Measurements from ENCODE around the gene C17orf107. TPM values are rescaled to one million over a fixed set of nuclear protein-coding genes. Genes with fewer than 3 reads are reported as not detected.

C17orf107 gene
- polyA plus RNA-seq, 1 donor from 2014 or later, result 0.45 TPM

DNA sequence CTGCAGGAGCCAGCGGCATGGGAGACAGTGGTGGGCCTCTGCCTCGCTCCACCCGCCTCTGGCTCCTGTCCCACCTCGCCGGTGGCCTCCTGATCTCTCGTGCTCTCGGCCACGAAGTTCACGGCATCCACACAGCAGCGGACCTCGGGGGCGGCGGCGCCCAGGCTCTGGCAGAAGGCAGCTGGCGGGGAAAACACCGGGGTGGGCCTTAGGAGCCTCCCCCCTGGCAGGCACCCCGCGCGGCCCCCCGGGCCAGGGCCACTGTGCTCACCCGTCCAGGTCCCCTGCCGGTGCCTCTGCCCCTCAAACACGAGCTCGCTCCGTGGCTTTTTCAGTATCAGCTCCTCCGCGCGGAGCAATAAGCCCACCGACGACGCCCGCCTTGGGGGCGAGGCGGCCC, 409 bp upstream of the C17orf107 start:
- Histone ChIP-seq H3K27me3 (ENCODE audit: insufficient read depth, low read depth, low read length) (no peaks in the 10 kb centered on the region), H3K4me2 (ENCODE audit: low read length) (no peak overlapping the region), H3K9me2 (ENCODE audit: insufficient read depth, low read length) (no peaks in the 10 kb centered on the region), H3K79me2 (replicated peaks; ENCODE audit: insufficient read depth, low read length) (no peaks in the 10 kb centered on the region), H3K27ac (ENCODE audit: low read length) (no peak overlapping the region), H3F3A (ENCODE audit: insufficient read depth, low read length, poor library complexity, severe bottlenecking) (no peaks in the 10 kb centered on the region), H3K9me3 (ENCODE audit: low read length) (no peaks in the 10 kb centered on the region), H3K4me3 (ENCODE audit: low read length) (no peak overlapping the region), H3K36me3 (ENCODE audit: insufficient read depth, low read length) (no peaks in the 10 kb centered on the region), H2AFZ (ENCODE audit: low read depth, low read length) (no peak overlapping the region), H3K9ac (ENCODE audit: low read length) (no peak overlapping the region), H4K20me1 (ENCODE audit: insufficient read depth) (no peaks in the 10 kb centered on the region)
- no peak for TF ChIP-seq RAD21 (conservative IDR thresholded peaks at IDR 0.05)
- TF ChIP-seq SMC3 (conservative IDR thresholded peaks at IDR 0.05; ENCODE audit: poor library complexity), result no peak
- TF ChIP-seq, protein P1, sequence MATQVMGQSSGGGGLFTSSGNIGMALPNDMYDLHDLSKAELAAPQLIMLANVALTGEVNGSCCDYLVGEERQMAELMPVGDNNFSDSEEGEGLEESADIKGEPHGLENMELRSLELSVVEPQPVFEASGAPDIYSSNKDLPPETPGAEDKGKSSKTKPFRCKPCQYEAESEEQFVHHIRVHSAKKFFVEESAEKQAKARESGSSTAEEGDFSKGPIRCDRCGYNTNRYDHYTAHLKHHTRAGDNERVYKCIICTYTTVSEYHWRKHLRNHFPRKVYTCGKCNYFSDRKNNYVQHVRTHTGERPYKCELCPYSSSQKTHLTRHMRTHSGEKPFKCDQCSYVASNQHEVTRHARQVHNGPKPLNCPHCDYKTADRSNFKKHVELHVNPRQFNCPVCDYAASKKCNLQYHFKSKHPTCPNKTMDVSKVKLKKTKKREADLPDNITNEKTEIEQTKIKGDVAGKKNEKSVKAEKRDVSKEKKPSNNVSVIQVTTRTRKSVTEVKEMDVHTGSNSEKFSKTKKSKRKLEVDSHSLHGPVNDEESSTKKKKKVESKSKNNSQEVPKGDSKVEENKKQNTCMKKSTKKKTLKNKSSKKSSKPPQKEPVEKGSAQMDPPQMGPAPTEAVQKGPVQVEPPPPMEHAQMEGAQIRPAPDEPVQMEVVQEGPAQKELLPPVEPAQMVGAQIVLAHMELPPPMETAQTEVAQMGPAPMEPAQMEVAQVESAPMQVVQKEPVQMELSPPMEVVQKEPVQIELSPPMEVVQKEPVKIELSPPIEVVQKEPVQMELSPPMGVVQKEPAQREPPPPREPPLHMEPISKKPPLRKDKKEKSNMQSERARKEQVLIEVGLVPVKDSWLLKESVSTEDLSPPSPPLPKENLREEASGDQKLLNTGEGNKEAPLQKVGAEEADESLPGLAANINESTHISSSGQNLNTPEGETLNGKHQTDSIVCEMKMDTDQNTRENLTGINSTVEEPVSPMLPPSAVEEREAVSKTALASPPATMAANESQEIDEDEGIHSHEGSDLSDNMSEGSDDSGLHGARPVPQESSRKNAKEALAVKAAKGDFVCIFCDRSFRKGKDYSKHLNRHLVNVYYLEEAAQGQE (IDR thresholded peaks at IDR 0.05; ENCODE audit: borderline replicate concordance), result no peak
- TF ChIP-seq, protein P2, sequence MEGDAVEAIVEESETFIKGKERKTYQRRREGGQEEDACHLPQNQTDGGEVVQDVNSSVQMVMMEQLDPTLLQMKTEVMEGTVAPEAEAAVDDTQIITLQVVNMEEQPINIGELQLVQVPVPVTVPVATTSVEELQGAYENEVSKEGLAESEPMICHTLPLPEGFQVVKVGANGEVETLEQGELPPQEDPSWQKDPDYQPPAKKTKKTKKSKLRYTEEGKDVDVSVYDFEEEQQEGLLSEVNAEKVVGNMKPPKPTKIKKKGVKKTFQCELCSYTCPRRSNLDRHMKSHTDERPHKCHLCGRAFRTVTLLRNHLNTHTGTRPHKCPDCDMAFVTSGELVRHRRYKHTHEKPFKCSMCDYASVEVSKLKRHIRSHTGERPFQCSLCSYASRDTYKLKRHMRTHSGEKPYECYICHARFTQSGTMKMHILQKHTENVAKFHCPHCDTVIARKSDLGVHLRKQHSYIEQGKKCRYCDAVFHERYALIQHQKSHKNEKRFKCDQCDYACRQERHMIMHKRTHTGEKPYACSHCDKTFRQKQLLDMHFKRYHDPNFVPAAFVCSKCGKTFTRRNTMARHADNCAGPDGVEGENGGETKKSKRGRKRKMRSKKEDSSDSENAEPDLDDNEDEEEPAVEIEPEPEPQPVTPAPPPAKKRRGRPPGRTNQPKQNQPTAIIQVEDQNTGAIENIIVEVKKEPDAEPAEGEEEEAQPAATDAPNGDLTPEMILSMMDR (IDR thresholded peaks at IDR 0.05; ENCODE audit: poor library complexity, severe bottlenecking), result no peak
- TF ChIP-seq TAF1 (IDR thresholded peaks at IDR 0.05; ENCODE audit: low read depth), result no peak
- TF ChIP-seq MXI1 (conservative IDR thresholded peaks at IDR 0.05; ENCODE audit: poor library complexity, severe bottlenecking), result no peak
- TF ChIP-seq EZH2 (IDR thresholded peaks at IDR 0.05; ENCODE audit: borderline replicate concordance, insufficient read depth, low read length, poor library complexity, severe bottlenecking), result no peak
- TF ChIP-seq POLR2AphosphoS5 (IDR thresholded peaks at IDR 0.05), result no peak
- TF ChIP-seq EP300 (conservative IDR thresholded peaks at IDR 0.05; ENCODE audit: poor library complexity, severe bottlenecking), result no peak

DNA sequence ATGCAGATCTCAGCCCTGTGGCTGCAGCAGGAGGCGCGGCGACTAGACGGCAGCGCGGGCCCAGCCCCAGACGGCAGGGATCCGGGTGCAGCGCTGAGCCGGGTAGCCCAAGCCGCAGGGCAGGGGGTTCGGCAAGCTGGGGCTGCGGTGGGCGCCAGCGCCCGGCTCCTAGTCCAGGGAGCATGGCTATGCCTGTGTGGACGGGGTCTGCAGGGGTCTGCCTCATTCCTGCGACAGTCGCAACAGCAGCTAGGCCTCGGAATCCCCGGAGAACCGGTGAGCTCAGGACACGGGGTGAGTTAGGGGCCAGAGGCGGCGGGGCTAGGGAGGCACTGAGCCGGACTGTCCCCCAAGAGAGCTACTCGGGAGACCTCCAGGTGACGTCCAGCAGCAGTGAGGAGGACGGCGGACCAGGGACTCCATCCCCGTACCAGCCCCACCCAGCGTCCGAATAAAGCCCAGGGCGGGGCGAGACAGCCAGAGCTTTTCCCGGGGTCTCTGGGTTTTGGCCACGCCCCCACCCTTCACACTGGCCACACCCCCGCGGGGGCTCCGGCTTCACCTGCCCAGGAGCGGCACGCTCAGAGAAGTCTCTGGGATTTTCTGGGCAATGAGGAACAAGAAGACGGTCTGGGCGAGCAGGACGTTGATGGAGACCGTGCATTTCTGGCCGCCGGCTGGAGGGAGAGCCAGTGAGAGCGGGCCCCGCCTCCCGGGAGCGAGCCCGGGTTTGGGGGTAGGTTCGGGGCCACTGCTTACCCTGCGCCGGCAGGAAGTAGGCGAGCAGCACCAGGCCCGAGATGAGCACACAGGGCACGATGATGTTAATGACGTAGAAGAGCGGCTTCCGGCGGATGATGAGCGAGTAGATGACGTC, 1.1 kb downstream of the C17orf107 start:
- Histone ChIP-seq H3K27me3 (ENCODE audit: insufficient read depth, low read depth, low read length) (no peaks in the 10 kb centered on the region), H3K27ac (ENCODE audit: low read length) (no peak overlapping the region), H3F3A (ENCODE audit: insufficient read depth, low read length, poor library complexity, severe bottlenecking) (no peaks in the 10 kb centered on the region), H2AFZ (ENCODE audit: low read depth, low read length) (no peak overlapping the region), H3K9ac (ENCODE audit: low read length) (no peak overlapping the region), H4K20me1 (ENCODE audit: insufficient read depth) (no peaks in the 10 kb centered on the region), H3K36me3 (ENCODE audit: insufficient read depth, low read length) (no peaks in the 10 kb centered on the region), H3K4me2 (ENCODE audit: low read length) (no peak overlapping the region), H3K9me3 (ENCODE audit: low read length) (no peaks in the 10 kb centered on the region), H3K4me3 (ENCODE audit: low read length) (no peak overlapping the region), H3K9me2 (ENCODE audit: insufficient read depth, low read length) (no peaks in the 10 kb centered on the region), H3K79me2 (replicated peaks; ENCODE audit: insufficient read depth, low read length) (no peaks in the 10 kb centered on the region)
- TF ChIP-seq MXI1 (conservative IDR thresholded peaks at IDR 0.05; ENCODE audit: poor library complexity, severe bottlenecking) (no peak), RAD21 (conservative IDR thresholded peaks at IDR 0.05) (no peak), EZH2 (IDR thresholded peaks at IDR 0.05; ENCODE audit: borderline replicate concordance, insufficient read depth, low read length, poor library complexity, severe bottlenecking) (no peak), EP300 (conservative IDR thresholded peaks at IDR 0.05; ENCODE audit: poor library complexity, severe bottlenecking) (no peak), POLR2AphosphoS5 (IDR thresholded peaks at IDR 0.05) (no peak), TAF1 (IDR thresholded peaks at IDR 0.05; ENCODE audit: low read depth) (no peak), SMC3 (conservative IDR thresholded peaks at IDR 0.05; ENCODE audit: poor library complexity) (no peak)
- TF ChIP-seq, protein P2 (IDR thresholded peaks at IDR 0.05; ENCODE audit: poor library complexity, severe bottlenecking), result no peak
- TF ChIP-seq, protein P1 (IDR thresholded peaks at IDR 0.05; ENCODE audit: borderline replicate concordance), result no peak

Data from neural cell (in vitro differentiated cells).